CD14-positive monocyte (primary cell): ENCODE measurements around the gene EIF5A2. TPM values are rescaled to one million over a fixed set of nuclear protein-coding genes. Genes with fewer than 3 reads are reported as not detected.

Experiments
- DNase-seq, 3 donors: peaks; one replicate each; pipeline ENCODE4 v3.0.0-alpha.2; 2011 to 2022
- H2AFZ ChIP-seq: 2 replicates; pipeline ENCODE4 v1.6.0; 2012; ENCODE audit warnings: mild to moderate bottlenecking, low read depth, low read length, inconsistent platforms; ENCODE audit not compliant: insufficient read depth, poor library complexity, severe bottlenecking
- H3K27ac ChIP-seq, 2 donors: 1 replicate in 1 of 2; 2 replicates in 1 of 2; pipeline ENCODE4 v1.5.1; 2012 to 2013; ENCODE audit warnings: low read length in 2 of 2, control low read depth in 1 of 2, inconsistent platforms in 1 of 2, low read depth in 1 of 2, mild to moderate bottlenecking in 1 of 2
- H3K27me3 ChIP-seq, 2 donors: one replicate each; pipeline versions ENCODE4 v1.6.0 to v1.6.1; 2011 to 2013; ENCODE audit warnings: low read length in 2 of 2; ENCODE audit not compliant: control insufficient read depth in 2 of 2, insufficient read depth in 2 of 2
- H3K36me3 ChIP-seq, 2 donors: replicated peaks in 1 of 2; 1 replicate in 1 of 2; 2 replicates in 1 of 2; pipeline versions ENCODE4 v1.5.1 to v1.6.1; 2012 to 2013; ENCODE audit warnings: low read length in 2 of 2, control low read depth in 1 of 2, inconsistent platforms in 1 of 2, mild to moderate bottlenecking in 1 of 2; ENCODE audit not compliant: insufficient read depth in 2 of 2, control insufficient read depth in 1 of 2
- H3K4me1 ChIP-seq, 2 donors: 1 replicate in 1 of 2; 2 replicates in 1 of 2; pipeline versions ENCODE4 v1.5.1 to v1.6.1; 2012 to 2013; ENCODE audit warnings: low read length in 2 of 2, control low read depth in 1 of 2, inconsistent platforms in 1 of 2, mild to moderate bottlenecking in 1 of 2, moderate library complexity in 1 of 2; ENCODE audit not compliant: insufficient read depth in 2 of 2, control insufficient read depth in 1 of 2
- H3K4me2 ChIP-seq: replicated peaks from 2 replicates; pipeline ENCODE3; 2012; ENCODE audit warnings: low read length, moderate library complexity, mild to moderate bottlenecking; ENCODE audit not compliant: poor library complexity, severe bottlenecking; ENCODE audit errors: extremely low read depth
- H3K4me3 ChIP-seq, 3 experiments: fragments of 200-600 bp in 1 of 3; sonication (generic) in 1 of 3; replicated peaks in 1 of 3; 1 replicate in 2 of 3; 2 replicates in 1 of 3; pipeline ENCODE4 v1.5.1; 2011 to 2013; ENCODE audit warnings: low read length in 3 of 3, mild to moderate bottlenecking in 3 of 3, control low read depth in 2 of 3, low read depth in 2 of 3, inconsistent platforms in 1 of 3, moderate library complexity in 1 of 3
- H3K79me2 ChIP-seq: 2 replicates; pipeline ENCODE4 v1.6.0; 2012; ENCODE audit warnings: mild to moderate bottlenecking, control low read depth, inconsistent platforms, low read length, moderate library complexity; ENCODE audit not compliant: insufficient read depth
- H3K9ac ChIP-seq: 2 replicates; pipeline ENCODE4 v1.6.0; 2017; ENCODE audit warnings: low read length, mild to moderate bottlenecking; ENCODE audit not compliant: insufficient read depth, poor library complexity, severe bottlenecking
- H3K9me3 ChIP-seq, 2 donors: replicated peaks in 1 of 2; 1 replicate in 1 of 2; 2 replicates in 1 of 2; pipeline versions ENCODE4 v1.5.1 to v1.6.1; 2012 to 2013; ENCODE audit warnings: low read length in 2 of 2, control low read depth in 1 of 2; ENCODE audit not compliant: control insufficient read depth in 1 of 2, insufficient read depth in 1 of 2
- H4K20me1 ChIP-seq: 2 replicates; pipeline ENCODE4 v1.6.0; 2012; ENCODE audit warnings: mild to moderate bottlenecking, low read length, control low read depth, moderate library complexity; ENCODE audit not compliant: insufficient read depth
- H3K27ac Mint-ChIP-seq, 7 donors: one replicate each; pipeline ENCODE4 v1.8.0; 2020; ENCODE audit warnings: mild to moderate bottlenecking in 7 of 7, mixed read lengths in 7 of 7, moderate library complexity in 6 of 7, inconsistent platforms in 2 of 7
- H3K27me3 Mint-ChIP-seq, 3 donors: one replicate each; pipeline ENCODE4 v1.8.0; 2021 to 2022; ENCODE audit warnings: low read depth in 3 of 3, mild to moderate bottlenecking in 3 of 3, mixed read lengths in 3 of 3, moderate library complexity in 3 of 3, inconsistent platforms in 1 of 3
- H3K36me3 Mint-ChIP-seq, 2 donors: one replicate each; pipeline ENCODE4 v1.8.0; 2020; ENCODE audit warnings: mixed read lengths in 2 of 2, inconsistent platforms in 1 of 2, mild to moderate bottlenecking in 1 of 2
- H3K4me1 Mint-ChIP-seq: one replicate; pipeline ENCODE4 v1.8.0; 2020; ENCODE audit warnings: mild to moderate bottlenecking, mixed read lengths
- H3K4me3 Mint-ChIP-seq, 2 donors: one replicate each; pipeline ENCODE4 v1.8.0; 2020; ENCODE audit warnings: mild to moderate bottlenecking in 2 of 2, mixed read lengths in 2 of 2, moderate library complexity in 1 of 2
- H3K9me3 Mint-ChIP-seq, 7 donors: one replicate each; pipeline ENCODE4 v1.8.0; 2020 to 2022; ENCODE audit warnings: mixed read lengths in 7 of 7, mild to moderate bottlenecking in 6 of 7, moderate library complexity in 6 of 7, inconsistent platforms in 2 of 7
- CTCF ChIP-seq: fragments of 200-600 bp; IDR thresholded peaks from one replicate; pipeline ENCODE4 v1.8.0; 2022; ENCODE audit warnings: antibody characterized with exemption, mild to moderate bottlenecking
- WGBS: methylation state at CpG from one replicate; pipeline ENCODE4 v1.1.5; 2013; ENCODE audit warnings: missing lambda C conversion rate; ENCODE audit not compliant: insufficient coverage; 5-methylcytosine and 5-hydroxymethylcytosine counted together
- intact Hi-C, 2 donors: fragments of 100-400 bp; cut with micrococcal nuclease; formaldehyde crosslinking; loops; one replicate each; pipeline versions ENCODE4 v1.15.0 to v1.15.1; 2023
- polyA plus RNA-seq, 3 donors: library from polyadenylated mRNA; depleted of rRNA in 1 of 3; unstranded in 2 of 3; stranded (reverse) in 1 of 3; fragments of 300-500 nt in 2 of 3; fragments of >200 nt in 1 of 3; fragmentation: Illumina TruSeq in 2 of 3; gene quantifications; 1 replicate in 2 of 3; 2 replicates in 1 of 3; pipeline ENCODE4 v1.2.3, GENCODE V29; 2012 to 2021

The EIF5A2 gene
- polyA plus RNA-seq, 3 donors, result 0.49 to 5.4 (median 1.4) TPM

GRCh38 chr3:170867143-170867937, 41.1 kb downstream of the EIF5A2 start:
- peak overlapping the region; percentile 73 for H3K4me2 ChIP-seq
- H3K4me3 Mint-ChIP-seq, result peak overlapping the region; percentile 64 to 70
- H3K27ac ChIP-seq, result peak overlapping the region in 1 of 2 donors; percentile 76
- no peaks in the 10 kb centered on the region for H3K9me3 Mint-ChIP-seq
- intact Hi-C loops, result no loop called here
- peaks cover 38% of the 10 kb centered on the region for H3K4me1 Mint-ChIP-seq
- peaks cover 25% of the 10 kb centered on the region for H4K20me1 ChIP-seq
- H3K27ac Mint-ChIP-seq, result peak overlapping the region; percentile 68 to 93 (median 87)
- peak; percentile 33 to 48 (median 47) for DNase-seq
- peaks cover 13 to 27% of the 10 kb centered on the region in 2 donors for H3K36me3 ChIP-seq
- peak overlapping the region in 1 of 3 experiments; percentile 90 for H3K4me3 ChIP-seq
- WGBS, result no CpG with 5 or more reads among the region's 1 CpG
- TF ChIP-seq CTCF, result no peak
- H3K4me1 ChIP-seq, result peaks cover 42 to 52% of the 10 kb centered on the region in 2 donors
- H3K9ac ChIP-seq, result no peak overlapping the region
- no peaks in the 10 kb centered on the region for H3K27me3 Mint-ChIP-seq
- H3K9me3 ChIP-seq, result no peaks in the 10 kb centered on the region
- peaks cover 35% of the 10 kb centered on the region for H3K79me2 ChIP-seq
- no peaks in the 10 kb centered on the region for H3K27me3 ChIP-seq
- no peak overlapping the region for H2AFZ ChIP-seq
- H3K36me3 Mint-ChIP-seq, result peaks cover 18 to 26% of the 10 kb centered on the region in 2 donors

DNA sequence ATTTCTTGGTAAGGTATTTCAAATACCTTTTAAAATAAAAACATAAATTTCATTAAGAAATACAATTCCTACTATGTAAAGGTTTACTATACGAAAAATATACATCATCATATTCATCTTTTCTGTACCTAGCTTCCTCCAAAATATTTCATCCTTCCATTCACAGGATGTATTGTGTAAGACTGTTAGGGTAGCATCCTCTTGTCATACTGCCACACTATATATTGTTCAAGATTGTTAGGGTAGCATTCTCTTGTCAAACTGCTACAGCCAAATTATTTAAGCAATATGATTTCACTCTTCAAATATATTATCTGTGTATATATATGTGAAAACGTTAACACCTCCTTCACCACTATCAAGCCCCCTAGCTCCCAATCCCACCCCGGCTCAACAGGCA, 41.9 kb downstream of the EIF5A2 start:
- H3K27ac ChIP-seq, result peak overlapping the region in 1 of 2 donors; percentile 76
- peaks cover 35% of the 10 kb centered on the region for H3K79me2 ChIP-seq
- peak overlapping the region; percentile 73 for H3K4me2 ChIP-seq
- peaks cover 42 to 52% of the 10 kb centered on the region in 2 donors for H3K4me1 ChIP-seq
- H3K4me1 Mint-ChIP-seq, result peaks cover 38% of the 10 kb centered on the region
- no CpG with 5 or more reads among the region's 3 CpGs for WGBS
- no peak overlapping the region for H3K9ac ChIP-seq
- peaks cover 25% of the 10 kb centered on the region for H4K20me1 ChIP-seq
- no peak overlapping the region for H3K4me3 Mint-ChIP-seq
- no peaks in the 10 kb centered on the region for H3K27me3 Mint-ChIP-seq
- H3K36me3 ChIP-seq, result peaks cover 13 to 27% of the 10 kb centered on the region in 2 donors
- DNase-seq, result no peak
- peak overlapping the region in 1 of 3 experiments; percentile 90 for H3K4me3 ChIP-seq
- H3K36me3 Mint-ChIP-seq, result peaks cover 18 to 26% of the 10 kb centered on the region in 2 donors
- no peak for TF ChIP-seq CTCF
- no peaks in the 10 kb centered on the region for H3K9me3 Mint-ChIP-seq
- intact Hi-C loops, result no loop called here
- H3K27ac Mint-ChIP-seq, result peak overlapping the region in 5 of 7 donors; percentile 75 to 93 (median 91)
- H2AFZ ChIP-seq, result no peak overlapping the region
- no peaks in the 10 kb centered on the region for H3K27me3 ChIP-seq
- no peaks in the 10 kb centered on the region for H3K9me3 ChIP-seq
